GM12892 (cell line): ENCODE data around the gene DOK3.

Experiments
- POLR2A ChIP-seq: IDR thresholded peaks from 2 replicates; pipeline ENCODE4 v1.6.1; 2011; ENCODE audit warnings: low read depth, low read length, control low read depth
- POLR2AphosphoS5 ChIP-seq: IDR thresholded peaks from 2 replicates; pipeline ENCODE4 v1.6.1; 2011; ENCODE audit warnings: low read depth, low read length, control low read depth

GRCh38 chr5:177523711-177524538, 14.3 kb upstream of the DOK3 start:
- no peak for TF ChIP-seq POLR2AphosphoS5
- TF ChIP-seq POLR2A, result no peak
